Stimulated activated CD8-positive, alpha-beta memory T cell treated with anti-CD3 and anti-CD28 coated beads, Interleukin-4, amount 100 ng/mL, for 48 hours (primary cell): ENCODE results near the gene PHLDB1.
"Not testable (repeated sequence)": the region's sequence is repeated elsewhere in the genome, so short reads cannot be mapped to it uniquely, and the experiment has no call there.

ENCODE experiments used
- DNase-seq: peaks from one replicate; pipeline ENCODE4 v3.0.0-alpha.2; 2020

The PHLDB1 gene

GRCh38 chr11:118661425-118662301, 54.2 kb downstream of the PHLDB1 start:
- no peak for DNase-seq

GRCh38 chr11:118662401-118663271, 55.2 kb downstream of the PHLDB1 start:
- DNase-seq: no peak

- no peak for DNase-seq
These were observed 56.0 kb downstream of the PHLDB1 start for GRCh38 chr11:118663381-118663780.

GRCh38 chr11:118663902-118664301, 56.5 kb downstream of the PHLDB1 start:
- no peak for DNase-seq

- no peak for DNase-seq
These were observed 59.0 kb downstream of the PHLDB1 start for GRCh38 chr11:118666371-118666770.

GRCh38 chr11:118670063-118670462, 62.6 kb downstream of the PHLDB1 start:
- no peak for DNase-seq

GRCh38 chr11:118671254-118671653, 63.8 kb downstream of the PHLDB1 start:
- DNase-seq: no peak

GRCh38 chr11:118672846-118673245, 65.4 kb downstream of the PHLDB1 start:
- DNase-seq: no peak

- no peak for DNase-seq
These were observed 66.1 kb downstream of the PHLDB1 start for GRCh38 chr11:118673361-118674081.

GRCh38 chr11:118674082-118674435, 66.6 kb downstream of the PHLDB1 start:
- no peak for DNase-seq

GRCh38 chr11:118677977-118678376, 70.6 kb downstream of the PHLDB1 start:
- DNase-seq: no peak

GRCh38 chr11:118678908-118679307, 71.5 kb downstream of the PHLDB1 start:
- DNase-seq: not testable (repeated sequence)

GRCh38 chr11:118679483-118679882, 72.1 kb downstream of the PHLDB1 start, which contains the start of gene TREH:
TREH (minus strand) TSS chr11:118679650; CDS start chr11:118679627, 23 bp downstream.
- no peak for DNase-seq

GRCh38 chr11:118682372-118682771, 75.0 kb downstream of the PHLDB1 start:
- DNase-seq: no peak

GRCh38 chr11:118682939-118683338, 75.5 kb downstream of the PHLDB1 start:
- DNase-seq: not testable (repeated sequence)

GRCh38 chr11:118684187-118684586, 76.8 kb downstream of the PHLDB1 start:
- no peak for DNase-seq

- no peak for DNase-seq
These were observed 80.5 kb downstream of the PHLDB1 start for GRCh38 chr11:118687906-118688305.

GRCh38 chr11:118688339-118688738, 80.9 kb downstream of the PHLDB1 start:
- not testable (repeated sequence) for DNase-seq

- no peak for DNase-seq
These were observed 81.6 kb downstream of the PHLDB1 start for GRCh38 chr11:118688851-118689502.

GRCh38 chr11:118689503-118689851, 82.1 kb downstream of the PHLDB1 start:
- DNase-seq: no peak

- peak; percentile 88 for DNase-seq
These were observed 82.6 kb downstream of the PHLDB1 start for GRCh38 chr11:118689852-118690552.
